ENCODE measurements around the gene GNAL. TPM values are rescaled to one million over a fixed set of nuclear protein-coding genes. Genes with fewer than 3 reads are reported as not detected.

Gene GNAL
- total RNA-seq, 6 experiments from 2014 or later: 0.09 to 0.21 (median 0.17) TPM

- Mint-ChIP-seq H3K4me1 (ENCODE audit: low read depth) (peaks cover 28% of the 10 kb centered on the region), H3K9me3 (no peaks in the 10 kb centered on the region), H3K27ac (no peak overlapping the region), H3K27me3 (ENCODE audit: insufficient read depth) (peaks cover 1% of the 10 kb centered on the region), H3K36me3 (ENCODE audit: low read depth) (0 out of 2 replicates have a peak, but pooled peaks cover 11% of the 10 kb centered on the region), H3K4me3 (no peak overlapping the region)
- DNase-seq: no peak
- TF ChIP-seq CTCF (IDR thresholded peaks at IDR 0.05): no peak
Observed at GRCh38 chr18:11882636-11883035, 193.6 kb downstream of the GNAL start.

- no peak for TF ChIP-seq CTCF (IDR thresholded peaks at IDR 0.05)
- Mint-ChIP-seq H3K9me3 (no peaks in the 10 kb centered on the region), H3K36me3 (ENCODE audit: low read depth) (0 out of 2 replicates have a peak, but pooled peaks cover 11% of the 10 kb centered on the region), H3K27me3 (ENCODE audit: insufficient read depth) (peaks cover under 1% of the 10 kb centered on the region), H3K27ac (peak overlapping the region; percentile 68), H3K4me3 (peak overlapping the region; percentile 36; the same call in 1 of the 2 replicates), H3K4me1 (ENCODE audit: low read depth) (peaks cover 30% of the 10 kb centered on the region)
- no peak for DNase-seq
Observed at GRCh38 chr18:11883153-11883552, 194.1 kb downstream of the GNAL start.

DNA sequence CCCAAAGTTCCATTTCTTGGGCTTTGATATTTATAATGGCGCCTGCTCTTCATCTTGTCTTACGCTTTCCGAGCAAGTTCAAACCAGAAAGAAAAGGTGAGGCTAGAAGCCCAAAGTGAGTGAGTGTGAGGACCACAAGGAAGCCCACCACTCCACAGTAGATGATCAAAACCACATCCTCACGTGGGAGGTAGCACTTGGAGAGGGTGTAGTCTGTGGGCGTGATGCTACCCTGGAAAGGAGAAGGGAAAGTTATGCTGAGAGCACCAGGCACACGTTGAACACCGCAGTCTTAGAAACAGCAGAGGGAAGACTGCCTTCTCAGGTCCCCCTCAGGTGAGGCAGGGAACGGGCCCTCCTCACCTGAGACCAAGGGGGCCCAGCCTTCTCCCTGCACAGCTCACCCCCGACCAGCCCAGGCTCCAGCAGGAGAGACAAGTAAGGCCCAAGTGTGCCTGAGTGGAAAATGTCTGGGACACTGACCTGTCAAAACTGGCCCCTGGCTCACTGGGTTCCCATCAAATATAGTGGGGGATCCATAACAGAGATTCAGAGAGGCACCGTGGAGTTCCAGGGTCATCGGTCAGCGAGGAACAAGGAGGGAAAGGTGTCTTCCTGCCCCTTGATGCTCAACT, 195.4 kb downstream of the GNAL start:
- Mint-ChIP-seq H3K36me3 (ENCODE audit: low read depth) (0 out of 2 replicates have a peak, but pooled peaks cover 11% of the 10 kb centered on the region), H3K4me3 (no peak overlapping the region), H3K27ac (no peak overlapping the region), H3K4me1 (ENCODE audit: low read depth) (peaks cover 30% of the 10 kb centered on the region), H3K27me3 (ENCODE audit: insufficient read depth) (no peaks in the 10 kb centered on the region; the same call in none of the 2 replicates), H3K9me3 (no peaks in the 10 kb centered on the region)
- DNase-seq: no peak
- TF ChIP-seq CTCF (IDR thresholded peaks at IDR 0.05): no peak

- no peak for TF ChIP-seq CTCF (IDR thresholded peaks at IDR 0.05)
- H3K36me3 Mint-ChIP-seq (ENCODE audit: low read depth): peaks cover 12% of the 10 kb centered on the region; the same call in 1 of the 2 replicates
- no peaks in the 10 kb centered on the region; the same call in none of the 2 replicates for H3K27me3 Mint-ChIP-seq (ENCODE audit: insufficient read depth)
- H3K4me1 Mint-ChIP-seq (ENCODE audit: low read depth): peaks cover 30% of the 10 kb centered on the region
- H3K9me3 Mint-ChIP-seq: no peaks in the 10 kb centered on the region
- H3K4me3 Mint-ChIP-seq: no peak overlapping the region
- H3K27ac Mint-ChIP-seq: no peak overlapping the region
- DNase-seq: no peak
Observed at GRCh38 chr18:11885278-11885947, 196.3 kb downstream of the GNAL start.

DNA sequence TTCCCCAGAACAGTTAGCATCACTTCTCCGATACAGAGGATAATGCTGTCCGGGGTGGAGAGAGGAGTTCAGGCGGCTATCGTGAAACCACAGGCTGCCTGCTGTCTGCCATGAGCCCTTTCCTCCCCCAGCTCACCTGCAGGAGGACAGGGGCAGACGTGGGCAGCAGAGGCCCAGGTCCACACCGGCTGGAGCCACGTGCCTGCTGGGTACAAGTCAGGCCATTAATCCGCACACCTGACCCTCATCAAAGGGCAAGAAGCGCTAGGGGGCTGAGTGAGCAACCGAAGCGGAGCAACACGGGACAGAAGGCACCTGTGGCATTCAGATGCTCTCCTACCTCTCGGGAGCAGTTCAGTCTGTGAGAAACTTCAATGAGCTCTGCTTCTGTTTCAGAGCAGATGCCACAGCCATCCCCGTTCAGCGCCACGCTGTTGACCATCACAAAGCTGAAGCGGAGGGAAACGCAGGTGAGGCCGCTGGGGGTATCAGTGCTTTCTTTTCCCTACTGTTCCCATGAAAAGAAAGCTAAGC, 197.6 kb downstream of the GNAL start:
- H3K4me3 Mint-ChIP-seq: no peak overlapping the region
- DNase-seq: no peak
- TF ChIP-seq CTCF (IDR thresholded peaks at IDR 0.05): no peak
- H3K9me3 Mint-ChIP-seq: no peaks in the 10 kb centered on the region
- H3K27ac Mint-ChIP-seq: no peak overlapping the region
- H3K36me3 Mint-ChIP-seq (ENCODE audit: low read depth): peaks cover 16% of the 10 kb centered on the region; the same call in 1 of the 2 replicates
- no peaks in the 10 kb centered on the region; the same call in 1 of the 2 replicates for H3K27me3 Mint-ChIP-seq (ENCODE audit: insufficient read depth)
- peaks cover 30% of the 10 kb centered on the region for H3K4me1 Mint-ChIP-seq (ENCODE audit: low read depth)
